OCI-LY1 (cell line): ENCODE measurements around the gene SEC11A.
A peak's percentile ranks its signal among the peaks of the same experiment; 100 is the strongest.
"Not testable (repeated sequence)": the region's sequence is repeated elsewhere in the genome, so short reads cannot be mapped to it uniquely, and the experiment has no call there.

Source experiments
- H2AFZ ChIP-seq: fragments of 200-600 bp; sonication (generic), shearing (Covaris generic); 2 replicates; pipeline ENCODE4 v1.6.0; 2014; ENCODE audit warnings: antibody characterized with exemption, mild to moderate bottlenecking, low read length
- H3F3A ChIP-seq: fragments of 200-600 bp; sonication (generic), shearing (Covaris generic); 2 replicates; pipeline ENCODE4 v1.6.0; 2014; ENCODE audit warnings: mild to moderate bottlenecking, antibody characterized with exemption, low read length, moderate library complexity; ENCODE audit not compliant: insufficient read depth
- H3K27ac ChIP-seq: fragments of 200-600 bp; sonication (generic); 2 replicates; pipeline ENCODE4 v1.5.1; 2014; ENCODE audit warnings: low read length, mixed run types, mild to moderate bottlenecking, low read depth; ENCODE audit not compliant: poor library complexity, severe bottlenecking
- H3K27me3 ChIP-seq: fragments of 200-600 bp; sonication (generic); 2 replicates; pipeline ENCODE4 v1.6.0; 2014; ENCODE audit warnings: antibody characterized with exemption, mild to moderate bottlenecking, low read length, moderate library complexity; ENCODE audit not compliant: insufficient read depth
- H3K36me3 ChIP-seq: fragments of 200-600 bp; sonication (generic); 2 replicates; pipeline ENCODE4 v1.6.1; 2014; ENCODE audit warnings: mild to moderate bottlenecking, antibody characterized with exemption, low read length, moderate library complexity, mixed read lengths; ENCODE audit not compliant: insufficient read depth
- H3K4me1 ChIP-seq: fragments of 200-600 bp; sonication (generic); 2 replicates; pipeline ENCODE4 v1.5.1; 2014; ENCODE audit warnings: mild to moderate bottlenecking, low read length, moderate library complexity; ENCODE audit not compliant: insufficient read depth, severe bottlenecking
- H3K4me2 ChIP-seq: fragments of 200-600 bp; sonication (generic), shearing (Covaris generic); 2 replicates; pipeline ENCODE4 v1.6.1; 2014; ENCODE audit warnings: low read length
- H3K4me3 ChIP-seq: fragments of 200-600 bp; sonication (generic); 2 replicates; pipeline ENCODE4 v1.5.1; 2014; ENCODE audit warnings: low read length, low read depth, mild to moderate bottlenecking, mixed read lengths; ENCODE audit not compliant: poor library complexity, severe bottlenecking
- H3K79me2 ChIP-seq: fragments of 200-600 bp; shearing (Covaris generic); 2 replicates; pipeline ENCODE4 v1.6.1; 2016; ENCODE audit warnings: mixed run types, low read length, mixed read lengths; ENCODE audit not compliant: insufficient read depth
- H3K9ac ChIP-seq: fragments of 200-600 bp; sonication (generic), shearing (Covaris generic); 2 replicates; pipeline ENCODE4 v1.6.1; 2014; ENCODE audit warnings: mild to moderate bottlenecking, low read length, mixed read lengths
- H3K9me2 ChIP-seq: fragments of 200-600 bp; sonication (generic), shearing (Covaris generic); 2 replicates; pipeline ENCODE4 v1.6.1; 2014; ENCODE audit warnings: low read depth, mild to moderate bottlenecking, low read length, mixed read lengths
- H3K9me3 ChIP-seq: fragments of 200-600 bp; shearing (Covaris generic); 2 replicates; pipeline ENCODE4 v1.6.1; 2014; ENCODE audit warnings: low read length, mixed read lengths
- H4K20me1 ChIP-seq: fragments of 200-600 bp; sonication (generic), shearing (Covaris generic); 2 replicates; pipeline ENCODE4 v1.6.0; 2016; ENCODE audit warnings: mild to moderate bottlenecking, low read length; ENCODE audit not compliant: insufficient read depth
- EZH2 ChIP-seq: fragments of 200-600 bp; sonication (generic), shearing (Covaris generic); IDR thresholded peaks from 2 replicates; pipeline ENCODE4 v1.8.0; 2017; ENCODE audit warnings: borderline replicate concordance, mixed run types, mild to moderate bottlenecking, antibody characterized with exemption, low read length, moderate library complexity, mixed read lengths
- TF ChIP-seq, protein P1 (sequence below): fragments of 200-600 bp; sonication (generic), shearing (Covaris generic); IDR thresholded peaks from 2 replicates; pipeline ENCODE4 v1.5.1; 2017; ENCODE audit warnings: mild to moderate bottlenecking, antibody characterized with exemption, low read length, moderate library complexity, mixed read lengths

SEC11A gene

GRCh38 chr15:84760219-84760618 lies 44.3 kb upstream of the SEC11A start:
- Histone ChIP-seq H2AFZ (no peak overlapping the region), H3K27ac (peak overlapping the region; percentile 15)
- TF ChIP-seq, protein P1, sequence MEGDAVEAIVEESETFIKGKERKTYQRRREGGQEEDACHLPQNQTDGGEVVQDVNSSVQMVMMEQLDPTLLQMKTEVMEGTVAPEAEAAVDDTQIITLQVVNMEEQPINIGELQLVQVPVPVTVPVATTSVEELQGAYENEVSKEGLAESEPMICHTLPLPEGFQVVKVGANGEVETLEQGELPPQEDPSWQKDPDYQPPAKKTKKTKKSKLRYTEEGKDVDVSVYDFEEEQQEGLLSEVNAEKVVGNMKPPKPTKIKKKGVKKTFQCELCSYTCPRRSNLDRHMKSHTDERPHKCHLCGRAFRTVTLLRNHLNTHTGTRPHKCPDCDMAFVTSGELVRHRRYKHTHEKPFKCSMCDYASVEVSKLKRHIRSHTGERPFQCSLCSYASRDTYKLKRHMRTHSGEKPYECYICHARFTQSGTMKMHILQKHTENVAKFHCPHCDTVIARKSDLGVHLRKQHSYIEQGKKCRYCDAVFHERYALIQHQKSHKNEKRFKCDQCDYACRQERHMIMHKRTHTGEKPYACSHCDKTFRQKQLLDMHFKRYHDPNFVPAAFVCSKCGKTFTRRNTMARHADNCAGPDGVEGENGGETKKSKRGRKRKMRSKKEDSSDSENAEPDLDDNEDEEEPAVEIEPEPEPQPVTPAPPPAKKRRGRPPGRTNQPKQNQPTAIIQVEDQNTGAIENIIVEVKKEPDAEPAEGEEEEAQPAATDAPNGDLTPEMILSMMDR, result no peak

GRCh38 chr15:84759018-84759417 lies 43.1 kb upstream of the SEC11A start:
- Histone ChIP-seq H3F3A (no peaks in the 10 kb centered on the region), H3K9ac (no peak overlapping the region), H3K79me2 (peaks cover 100% of the 10 kb centered on the region), H3K9me3 (no peaks in the 10 kb centered on the region), H3K4me1 (peaks cover 27% of the 10 kb centered on the region), H2AFZ (no peak overlapping the region), H3K27me3 (no peaks in the 10 kb centered on the region), H3K4me2 (no peak overlapping the region), H3K9me2 (no peaks in the 10 kb centered on the region), H3K27ac (no peak overlapping the region), H3K36me3 (peaks cover 2% of the 10 kb centered on the region; the same call in 1 of the 2 replicates), H4K20me1 (no peaks in the 10 kb centered on the region), H3K4me3 (no peak overlapping the region)
- TF ChIP-seq EZH2, result no peak
- TF ChIP-seq, protein P1, result no peak

More at GRCh38 chr15:84760219-84760618, 44.3 kb upstream of the SEC11A start:
- peak overlapping the region; percentile 18; the same call in 1 of the 2 replicates for H3K4me2 ChIP-seq
- no peaks in the 10 kb centered on the region for H3K9me3 ChIP-seq
- H3K9ac ChIP-seq, result no peak overlapping the region
- H3F3A ChIP-seq, result no peaks in the 10 kb centered on the region
- peaks cover 27% of the 10 kb centered on the region for H3K4me1 ChIP-seq
- no peaks in the 10 kb centered on the region for H3K9me2 ChIP-seq
- H3K36me3 ChIP-seq, result peaks cover 9% of the 10 kb centered on the region; the same call in 1 of the 2 replicates
- H4K20me1 ChIP-seq, result no peaks in the 10 kb centered on the region
- no peaks in the 10 kb centered on the region for H3K27me3 ChIP-seq
- no peak overlapping the region for H3K4me3 ChIP-seq
- peaks cover 100% of the 10 kb centered on the region for H3K79me2 ChIP-seq

DNA sequence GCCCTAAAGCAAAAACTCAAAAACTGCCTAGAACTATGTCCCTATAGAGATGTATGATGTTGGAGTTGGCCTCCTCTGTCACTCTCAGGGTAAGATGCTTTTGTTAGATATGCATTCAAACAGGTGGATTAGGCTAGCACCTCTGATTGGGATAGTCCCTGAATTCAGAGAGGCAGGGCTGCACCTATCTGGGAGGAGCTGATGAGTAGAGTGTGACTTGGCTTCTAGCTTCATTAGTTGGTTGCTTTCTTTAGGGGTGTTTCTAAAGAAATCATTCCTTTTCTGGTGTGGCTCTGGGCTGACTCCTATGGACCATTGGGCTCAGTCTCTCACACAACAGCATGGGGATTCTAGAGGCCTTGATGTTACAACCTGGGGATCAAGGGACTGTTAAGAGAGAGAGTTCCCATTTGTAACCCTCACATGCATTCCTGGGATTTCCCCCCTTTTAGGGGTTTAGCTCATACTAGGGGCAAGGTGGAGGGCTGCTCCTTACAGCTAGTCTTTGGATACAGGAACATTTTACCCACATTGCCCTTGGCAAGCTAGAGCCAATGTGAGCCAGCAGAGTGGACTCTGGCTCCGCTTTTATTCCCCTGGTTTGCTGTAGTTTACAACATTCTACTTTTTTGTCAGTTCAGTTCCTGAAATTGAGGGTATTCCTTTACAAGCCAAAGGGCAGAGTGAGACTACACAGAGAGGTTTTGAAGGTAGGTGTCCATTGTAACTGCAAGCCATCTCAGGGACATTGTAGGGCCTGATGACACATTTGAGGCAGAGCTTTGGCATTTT lies 40.0 kb upstream of the SEC11A start:
- no peaks in the 10 kb centered on the region for H3K27me3 ChIP-seq
- H3K27ac ChIP-seq, result no peak overlapping the region
- peaks cover 24% of the 10 kb centered on the region for H3K4me1 ChIP-seq
- H4K20me1 ChIP-seq, result no peaks in the 10 kb centered on the region
- no peak overlapping the region for H3K4me2 ChIP-seq
- peaks cover 100% of the 10 kb centered on the region for H3K79me2 ChIP-seq
- no peak overlapping the region for H2AFZ ChIP-seq
- H3K9me3 ChIP-seq, result no peaks in the 10 kb centered on the region
- no peak for TF ChIP-seq EZH2
- TF ChIP-seq, protein P1, result no peak
- no peaks in the 10 kb centered on the region for H3F3A ChIP-seq
- no peak overlapping the region for H3K4me3 ChIP-seq
- H3K9me2 ChIP-seq, result no peaks in the 10 kb centered on the region
- peaks cover 6% of the 10 kb centered on the region; the same call in 1 of the 2 replicates for H3K36me3 ChIP-seq
- no peak overlapping the region for H3K9ac ChIP-seq

- Histone ChIP-seq H3K79me2 (peaks cover 100% of the 10 kb centered on the region), H3K4me1 (peaks cover 25% of the 10 kb centered on the region)
Measured at GRCh38 chr15:84754889-84755288, 39.0 kb upstream of the SEC11A start.

More at GRCh38 chr15:84754889-84755288, 39.0 kb upstream of the SEC11A start:
- H3K9ac ChIP-seq, H3K9me2 ChIP-seq, H3K4me3 ChIP-seq, H4K20me1 ChIP-seq, H3K9me3 ChIP-seq, H3K27ac ChIP-seq, H3K4me2 ChIP-seq, H2AFZ ChIP-seq, H3F3A ChIP-seq, H3K36me3 ChIP-seq, H3K27me3 ChIP-seq: not testable (repeated sequence)
